CD4-positive, alpha-beta T cell treated with Interleukin-10 for 1 hour (primary cell): ENCODE results near the gene SYNC.
"Not testable (repeated sequence)": the region's sequence is repeated elsewhere in the genome, so short reads cannot be mapped to it uniquely, and the experiment has no call there.

Experiments
- DNase-seq: peaks from one replicate; pipeline ENCODE4 v3.0.0-alpha.2; 2020

Gene SYNC

GRCh38 chr1:32693455-32694174 lies 9.0 kb downstream of the SYNC start:
- no peak for DNase-seq

- DNase-seq, result no peak
Measured at GRCh38 chr1:32686387-32686786, 16.2 kb downstream of the SYNC start.

GRCh38 chr1:32685498-32685897 lies 17.1 kb downstream of the SYNC start:
- DNase-seq, result no peak

GRCh38 chr1:32684167-32684811 lies 18.3 kb downstream of the SYNC start:
- no peak for DNase-seq

GRCh38 chr1:32683397-32683796 lies 19.2 kb downstream of the SYNC start:
- DNase-seq, result no peak

GRCh38 chr1:32681999-32682398 lies 20.6 kb downstream of the SYNC start:
- DNase-seq, result no peak

- no peak for DNase-seq
Measured at GRCh38 chr1:32681509-32681908, 21.1 kb downstream of the SYNC start.

- DNase-seq, result no peak
Measured at GRCh38 chr1:32680642-32681041, 21.9 kb downstream of the SYNC start.

- DNase-seq, result not testable (repeated sequence)
Measured at GRCh38 chr1:32679993-32680392, 22.6 kb downstream of the SYNC start.

GRCh38 chr1:32676945-32677344 lies 25.6 kb downstream of the SYNC start:
- DNase-seq, result no peak

- not testable (repeated sequence) for DNase-seq
Measured at GRCh38 chr1:32668716-32669115, 33.9 kb downstream of the SYNC start.

- DNase-seq, result no peak
Measured at GRCh38 chr1:32666901-32667566, 35.5 kb downstream of the SYNC start.

GRCh38 chr1:32665915-32666314 lies 36.7 kb downstream of the SYNC start:
- no peak for DNase-seq

GRCh38 chr1:32659581-32659980 lies 43.0 kb downstream of the SYNC start:
- DNase-seq, result no peak

- no peak for DNase-seq
Measured at GRCh38 chr1:32652244-32652962, 50.2 kb downstream of the SYNC start.

- no peak for DNase-seq
Measured at GRCh38 chr1:32651461-32652073, 51.0 kb downstream of the SYNC start.

GRCh38 chr1:32650752-32651460 lies 51.7 kb downstream of the SYNC start, which contains the start of gene RBBP4:
Gene RBBP4, plus strand, starts transcription at chr1:32651208. Its CDS starts 99 bp downstream, at chr1:32651307.
- DNase-seq, result peak; percentile 99

- DNase-seq, result peak; percentile 93
Measured at GRCh38 chr1:32650248-32650751, 52.3 kb downstream of the SYNC start, which contains the start of gene ZBTB8OS. Gene ZBTB8OS, minus strand, starts transcription at chr1:32650550. Its CDS starts 21 bp downstream, at chr1:32650529.

GRCh38 chr1:32647308-32648134 lies 55.0 kb downstream of the SYNC start:
- no peak for DNase-seq

- no peak for DNase-seq
Measured at GRCh38 chr1:32644426-32644825, 58.1 kb downstream of the SYNC start.

GRCh38 chr1:32642292-32642827 lies 60.2 kb downstream of the SYNC start:
- DNase-seq, result not testable (repeated sequence)
